ENCODE measurements around the gene PCNT. TPM values are rescaled to one million over a fixed set of nuclear protein-coding genes. Genes with fewer than 3 reads are reported as not detected.

PCNT gene
- total RNA-seq, 3 donors from 2014 or later (not counting 1 experiment from before 2014, with no cell fraction given) = 83.6 to 94.9 (median 84.0) TPM

GRCh38 chr21:46334351-46335140 is 10.6 kb downstream of the PCNT start:
- no peak for DNase-seq
- peaks cover 10% of the 10 kb centered on the region for H3K36me3 Mint-ChIP-seq
- no peak for ATAC-seq
- H3K4me1 ChIP-seq (ENCODE audit: control insufficient read depth, insufficient read depth, low read length) = no peaks in the 10 kb centered on the region
- H3K4me1 Mint-ChIP-seq = peaks cover under 1 to 10% of the 10 kb centered on the region in 2 donors
- peaks cover 30% of the 10 kb centered on the region for H3K36me3 ChIP-seq (ENCODE audit: control insufficient read depth, insufficient read depth, low read length)
- 92% methylated on average over 12 of the region's 12 CpGs for WGBS (ENCODE audit: insufficient coverage)
- no peak overlapping the region for H3K4me3 Mint-ChIP-seq
- H3K27ac ChIP-seq (ENCODE audit: low read length) = no peak overlapping the region
- no peak overlapping the region for H3K4me3 ChIP-seq (ENCODE audit: low read length)
- no peak overlapping the region for H3K27ac Mint-ChIP-seq
- H3K27me3 Mint-ChIP-seq (ENCODE audit: low read depth in 2 of 2) = no peaks in the 10 kb centered on the region
- H3K27me3 ChIP-seq (ENCODE audit: control insufficient read depth, insufficient read depth, low read length) = no peaks in the 10 kb centered on the region
- no peaks in the 10 kb centered on the region for H3K9me3 ChIP-seq (ENCODE audit: control insufficient read depth, insufficient read depth, low read length)
- no peaks in the 10 kb centered on the region for H3K9me3 Mint-ChIP-seq
- intact Hi-C loops (cut with micrococcal nuclease) = no loop called here
- TF ChIP-seq CTCF (IDR thresholded peaks at IDR 0.05) = no peak

- Mint-ChIP-seq H3K9me3 (no peaks in the 10 kb centered on the region), H3K4me3 (no peak overlapping the region), H3K27me3 (ENCODE audit: low read depth in 2 of 2) (no peaks in the 10 kb centered on the region), H3K36me3 (peaks cover 16% of the 10 kb centered on the region), H3K4me1 (peaks cover 11 to 21% of the 10 kb centered on the region in 2 donors), H3K27ac (no peak overlapping the region)
- no peak overlapping the region for H3K27ac ChIP-seq (ENCODE audit: low read length)
- WGBS (ENCODE audit: insufficient coverage) = 100% methylated on average over 1 of the region's 3 CpGs
- intact Hi-C loops (cut with micrococcal nuclease) = no loop called here
- no peak overlapping the region for H3K4me3 ChIP-seq (ENCODE audit: low read length)
- no peak for TF ChIP-seq CTCF (IDR thresholded peaks at IDR 0.05)
- H3K36me3 ChIP-seq (ENCODE audit: control insufficient read depth, insufficient read depth, low read length) = peaks cover 30% of the 10 kb centered on the region
- H3K27me3 ChIP-seq (ENCODE audit: control insufficient read depth, insufficient read depth, low read length) = no peaks in the 10 kb centered on the region
- ATAC-seq = no peak
- DNase-seq = no peak
- H3K4me1 ChIP-seq (ENCODE audit: control insufficient read depth, insufficient read depth, low read length) = no peaks in the 10 kb centered on the region
- no peaks in the 10 kb centered on the region for H3K9me3 ChIP-seq (ENCODE audit: control insufficient read depth, insufficient read depth, low read length)
Observed at GRCh38 chr21:46336603-46337002, 12.6 kb downstream of the PCNT start.

GRCh38 chr21:46340998-46341397 is 17.0 kb downstream of the PCNT start:
- Mint-ChIP-seq H3K27ac (no peak overlapping the region), H3K9me3 (no peaks in the 10 kb centered on the region), H3K4me1 (peaks cover 20 to 29% of the 10 kb centered on the region in 2 donors), H3K36me3 (peaks cover 16% of the 10 kb centered on the region), H3K27me3 (ENCODE audit: low read depth in 2 of 2) (no peaks in the 10 kb centered on the region), H3K4me3 (no peak overlapping the region)
- DNase-seq (no peak), ATAC-seq (no peak)
- Histone ChIP-seq H3K27me3 (ENCODE audit: control insufficient read depth, insufficient read depth, low read length) (no peaks in the 10 kb centered on the region), H3K9me3 (ENCODE audit: control insufficient read depth, insufficient read depth, low read length) (no peaks in the 10 kb centered on the region), H3K27ac (ENCODE audit: low read length) (no peak overlapping the region), H3K4me3 (ENCODE audit: low read length) (no peak overlapping the region), H3K36me3 (ENCODE audit: control insufficient read depth, insufficient read depth, low read length) (peaks cover 28% of the 10 kb centered on the region), H3K4me1 (ENCODE audit: control insufficient read depth, insufficient read depth, low read length) (no peaks in the 10 kb centered on the region)
- no peak for TF ChIP-seq CTCF (IDR thresholded peaks at IDR 0.05)
- WGBS (ENCODE audit: insufficient coverage) = 98% methylated on average over 8 of the region's 8 CpGs
- intact Hi-C loops (cut with micrococcal nuclease) = no loop called here

Data from natural killer cell (primary cell).